ENCODE data around the gene TRIM7. TPM values are rescaled to one million over a fixed set of nuclear protein-coding genes. Genes with fewer than 3 reads are reported as not detected.
"Not testable (repeated sequence)": the region's sequence is repeated elsewhere in the genome, so short reads cannot be mapped to it uniquely, and the experiment has no call there.

The TRIM7 gene
- total and polyA plus RNA-seq, 2 of the 4 experiments (the other 2 are of a cell fraction) = 0.54 to 1.0 TPM

GRCh38 chr5:181169459-181170236 is 35.3 kb downstream of the TRIM7 start:
- peak; percentile 81 for DNase-seq
- H3K18ac ChIP-seq (ENCODE audit: low read depth, low read length); H3K36me3 ChIP-seq (ENCODE audit: control insufficient read depth, insufficient read depth, low read length); H4K5ac ChIP-seq (ENCODE audit: low read depth, low read length); H3K27ac ChIP-seq (ENCODE audit: insufficient read depth, low read length); H2BK120ac ChIP-seq (ENCODE audit: low read depth, low read length); H3K27me3 ChIP-seq (ENCODE audit: control insufficient read depth, insufficient read depth, low read length); H3K23ac ChIP-seq (ENCODE audit: low read depth, low read length); H3K9me1 ChIP-seq (ENCODE audit: insufficient read depth, low read length); H2BK15ac ChIP-seq (ENCODE audit: low read depth, low read length); H2BK20ac ChIP-seq (ENCODE audit: low read depth, low read length); H3K79me1 ChIP-seq (ENCODE audit: low read depth in 1 of 2, low read length in 2 of 2); POLR2A ChIA-PET (ENCODE audit: unreplicated experiment); H4K91ac ChIP-seq (ENCODE audit: insufficient read depth, low read depth, low read length); CTCF ChIA-PET; H3K4me1 ChIP-seq (ENCODE audit: control insufficient read depth, insufficient read depth, low read length); in situ Hi-C loops (cut with MboI; ENCODE audit: low sequenced_read_pairs); H3K14ac ChIP-seq (replicated peaks; ENCODE audit: low read depth, low read length); H3K4ac ChIP-seq (ENCODE audit: low read depth, low read length); intact Hi-C loops (cut with micrococcal nuclease); dilution Hi-C loops (cut with HindIII; ENCODE audit: low sequenced_read_pairs, unreplicated experiment); H4K20me1 ChIP-seq (ENCODE audit: insufficient read depth, low read length); H2BK5ac ChIP-seq (ENCODE audit: low read depth, low read length, poor library complexity, severe bottlenecking); H3K9me3 ChIP-seq (ENCODE audit: control insufficient read depth, insufficient read depth, low read length); H4K8ac ChIP-seq (ENCODE audit: low read depth in 2 of 2, low read length in 2 of 2); H2AK5ac ChIP-seq (ENCODE audit: low read depth, low read length); H3K56ac ChIP-seq (ENCODE audit: extremely low read depth, insufficient read depth, low read length); H3K9ac ChIP-seq (ENCODE audit: low read depth, low read length): not testable (repeated sequence)
- 1% methylated on average over 18 of the region's 50 CpGs; no CpG with 5 or more reads in 1 of the 2 experiments for WGBS, 2 experiments (ENCODE audit: extremely low coverage in 2 of 2, insufficient read length in 1 of 2)
- Histone ChIP-seq H2AK9ac (replicated peaks; ENCODE audit: low read depth, low read length, poor library complexity) (peak overlapping the region; percentile 6), H2AFZ (replicated peaks; ENCODE audit: low read length, poor library complexity) (peak overlapping the region; percentile 79), H3K4me3 (ENCODE audit: insufficient read depth, low read depth, low read length) (peak overlapping the region; percentile 31; the same call in 1 of the 2 replicates), H3K4me2 (ENCODE audit: low read depth, low read length) (peak overlapping the region; percentile 77)
- TSS peak; percentile 99 for BruUV-seq (replicated peaks)
- ATAC-seq (ENCODE audit: low read depth) = peak; percentile 82
- TF ChIP-seq BHLHE40 (IDR thresholded peaks at IDR 0.05; ENCODE audit: low read depth, low read length) (peak; percentile 68), FOS (IDR thresholded peaks at IDR 0.05; ENCODE audit: low read depth, low read length) (peak; percentile 49; the same call in 1 of the 2 replicates)

Data from IMR-90 (cell line).